ENCODE measurements around the gene OLFM2.
"Not testable (repeated sequence)": the region's sequence is repeated elsewhere in the genome, so short reads cannot be mapped to it uniquely, and the experiment has no call there.

Gene OLFM2

DNA sequence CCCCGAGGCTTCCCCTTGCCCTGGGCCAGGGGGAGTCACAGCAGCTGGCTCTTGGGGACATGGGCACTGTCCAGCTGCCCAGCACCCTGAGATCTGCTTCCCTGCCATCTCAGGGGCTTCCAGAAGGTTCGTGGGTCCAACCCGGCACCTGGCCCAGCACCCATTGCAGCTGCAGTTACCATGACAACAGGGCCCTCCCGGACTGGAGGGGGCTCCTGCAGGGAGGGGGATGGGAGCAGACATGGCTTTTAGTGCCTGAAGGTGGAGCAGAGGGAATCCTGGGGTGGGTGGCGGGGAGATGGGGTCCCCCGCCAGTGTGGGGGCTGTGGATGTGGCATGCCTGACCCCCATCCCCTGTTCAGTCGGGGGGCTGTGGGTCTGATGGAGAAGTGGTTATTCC is 86.5 kb downstream of the OLFM2 start:
- Histone ChIP-seq H3K27me3 (ENCODE audit: control insufficient read depth, insufficient read depth, low read length) (no peaks in the 10 kb centered on the region), H3K9me3 (ENCODE audit: control insufficient read depth, insufficient read depth, low read length) (no peaks in the 10 kb centered on the region), H3K4me1 (ENCODE audit: control insufficient read depth, insufficient read depth, low read length) (peaks cover 7% of the 10 kb centered on the region; the same call in 1 of the 2 replicates), H3K27ac (ENCODE audit: low read length) (no peak overlapping the region), H3K4me3 (ENCODE audit: low read length) (no peak overlapping the region), H3K36me3 (ENCODE audit: control insufficient read depth, insufficient read depth, low read length) (no peaks in the 10 kb centered on the region; the same call in 1 of the 2 replicates)
- DNase-seq (ENCODE audit: low read depth, low spot score): no peak
- no CpG with 5 or more reads among the region's 7 CpGs for WGBS (ENCODE audit: insufficient coverage, insufficient read length)

DNA sequence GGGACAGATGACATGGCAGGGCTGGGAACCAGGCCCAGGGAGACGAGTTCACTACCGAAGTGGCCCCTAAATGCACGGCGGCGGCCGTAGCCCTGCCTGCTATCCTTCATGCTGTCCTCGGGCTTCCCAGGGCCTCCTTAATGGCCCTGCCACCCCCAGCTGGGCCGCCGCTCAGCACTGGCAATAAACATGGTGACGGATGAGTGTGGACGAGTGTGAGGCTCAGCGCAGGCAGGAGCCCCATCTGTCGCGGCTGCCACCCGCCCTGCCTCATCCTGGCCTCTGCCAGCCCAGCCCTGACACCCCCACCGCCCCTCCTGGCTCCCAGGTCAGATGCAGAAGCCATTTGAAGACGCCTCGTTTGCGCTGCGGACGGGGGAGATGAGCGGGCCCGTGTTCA is 87.6 kb downstream of the OLFM2 start:
- H3K36me3 ChIP-seq (ENCODE audit: control insufficient read depth, insufficient read depth, low read length): peaks cover 4% of the 10 kb centered on the region
- H3K4me1 ChIP-seq (ENCODE audit: control insufficient read depth, insufficient read depth, low read length): peaks cover 7% of the 10 kb centered on the region; the same call in 1 of the 2 replicates
- no peak overlapping the region for H3K27ac ChIP-seq (ENCODE audit: low read length)
- H3K27me3 ChIP-seq (ENCODE audit: control insufficient read depth, insufficient read depth, low read length): no peaks in the 10 kb centered on the region
- no peak overlapping the region for H3K4me3 ChIP-seq (ENCODE audit: low read length)
- H3K9me3 ChIP-seq (ENCODE audit: control insufficient read depth, insufficient read depth, low read length): no peaks in the 10 kb centered on the region
- WGBS (ENCODE audit: insufficient coverage, insufficient read length): no CpG with 5 or more reads among the region's 23 CpGs
- no peak for DNase-seq (ENCODE audit: low read depth, low spot score)

DNA sequence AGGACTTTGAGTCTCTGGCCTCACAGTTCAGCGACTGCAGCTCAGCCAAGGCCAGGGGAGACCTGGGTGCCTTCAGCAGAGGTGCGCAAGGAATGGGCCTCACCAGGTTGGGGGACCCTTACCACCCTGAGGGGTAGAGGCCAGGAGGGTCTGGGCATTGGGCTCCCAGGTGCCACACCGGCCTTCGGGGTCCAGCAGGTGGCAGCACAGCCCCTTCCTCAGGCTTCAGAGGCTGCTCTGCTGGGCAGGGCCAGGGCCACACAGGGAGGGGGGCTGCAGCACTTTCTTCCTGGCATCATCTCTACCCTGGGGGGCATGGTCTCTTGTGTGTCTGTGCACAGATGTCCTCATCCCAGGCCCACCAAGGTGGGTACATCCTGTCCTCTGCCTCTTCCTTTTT is 88.3 kb downstream of the OLFM2 start:
- Histone ChIP-seq H3K36me3 (ENCODE audit: control insufficient read depth, insufficient read depth, low read length) (peaks cover 4% of the 10 kb centered on the region), H3K27me3 (ENCODE audit: control insufficient read depth, insufficient read depth, low read length) (no peaks in the 10 kb centered on the region), H3K4me3 (ENCODE audit: low read length) (no peak overlapping the region), H3K27ac (ENCODE audit: low read length) (no peak overlapping the region), H3K9me3 (ENCODE audit: control insufficient read depth, insufficient read depth, low read length) (no peaks in the 10 kb centered on the region), H3K4me1 (ENCODE audit: control insufficient read depth, insufficient read depth, low read length) (peaks cover 7% of the 10 kb centered on the region; the same call in 1 of the 2 replicates)
- no CpG with 5 or more reads among the region's 4 CpGs for WGBS (ENCODE audit: insufficient coverage, insufficient read length)
- DNase-seq (ENCODE audit: low read depth, low spot score): no peak

DNA sequence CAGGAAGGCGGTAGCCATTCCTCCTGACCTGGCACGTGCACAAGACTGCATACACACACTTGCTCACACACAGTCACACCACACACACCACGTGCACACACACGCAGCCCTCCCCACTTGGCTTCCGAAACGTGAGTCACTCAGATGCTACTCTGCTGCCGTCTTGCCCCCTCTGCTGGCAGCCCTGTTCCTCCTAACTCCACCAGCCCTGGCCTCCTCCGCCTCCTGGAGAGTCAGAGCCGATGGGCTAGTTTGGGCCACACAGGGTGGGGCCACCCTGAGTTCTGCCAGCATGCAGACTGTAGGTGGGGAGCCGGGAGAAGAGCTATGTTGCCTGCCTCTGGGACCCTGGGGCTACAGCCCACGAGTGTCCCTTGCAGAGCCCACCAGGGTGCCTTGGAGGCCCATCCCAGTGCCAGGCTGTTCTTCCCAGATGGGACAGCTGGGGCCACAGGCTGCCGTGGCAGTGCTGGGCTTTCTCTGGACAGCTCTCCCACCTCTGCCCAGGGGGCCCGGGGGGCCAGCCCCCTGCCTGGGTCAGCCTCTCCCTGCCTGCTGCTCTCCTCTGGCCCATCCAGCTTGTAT is 89.1 kb downstream of the OLFM2 start:
- WGBS (ENCODE audit: insufficient coverage, insufficient read length): no CpG with 5 or more reads among the region's 13 CpGs
- Histone ChIP-seq H3K27ac (ENCODE audit: low read length) (no peak overlapping the region), H3K4me1 (ENCODE audit: control insufficient read depth, insufficient read depth, low read length) (peaks cover 7% of the 10 kb centered on the region; the same call in 1 of the 2 replicates), H3K9me3 (ENCODE audit: control insufficient read depth, insufficient read depth, low read length) (no peaks in the 10 kb centered on the region), H3K36me3 (ENCODE audit: control insufficient read depth, insufficient read depth, low read length) (peaks cover 7% of the 10 kb centered on the region), H3K4me3 (ENCODE audit: low read length) (no peak overlapping the region), H3K27me3 (ENCODE audit: control insufficient read depth, insufficient read depth, low read length) (no peaks in the 10 kb centered on the region)
- DNase-seq (ENCODE audit: low read depth, low spot score): no peak

DNA sequence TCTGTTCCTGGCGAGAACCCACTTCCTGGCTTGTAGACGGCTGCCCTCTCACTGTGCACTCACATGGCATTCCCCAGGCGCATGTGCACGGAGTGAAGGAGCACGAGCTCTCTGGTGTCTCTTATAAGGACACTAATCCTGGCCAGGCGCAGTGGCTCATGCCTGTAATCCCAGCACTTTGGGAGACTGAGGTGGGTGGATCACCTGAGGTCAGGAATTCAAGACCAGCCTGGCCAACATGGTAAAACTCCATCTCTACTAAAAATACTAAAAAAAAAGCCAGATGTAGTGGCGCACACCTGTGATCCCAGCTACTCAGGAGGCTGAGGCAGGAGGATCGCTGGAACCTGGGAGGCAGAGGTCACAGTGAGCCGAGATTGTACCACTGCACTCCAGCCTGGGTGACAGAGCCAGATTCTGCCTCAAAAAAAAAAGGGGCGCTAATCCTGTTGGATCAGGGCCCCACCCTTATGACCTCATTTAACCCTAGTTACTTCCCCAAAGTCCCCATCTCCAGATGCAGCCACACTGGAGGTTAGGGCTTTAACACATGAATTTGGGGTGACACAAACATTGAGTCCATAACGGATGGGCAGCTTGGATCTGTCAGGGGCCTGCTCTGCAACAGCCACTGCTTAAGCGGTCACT is 92.6 kb downstream of the OLFM2 start:
- not testable (repeated sequence) for H3K4me1 ChIP-seq (ENCODE audit: control insufficient read depth, insufficient read depth, low read length); H3K4me3 ChIP-seq (ENCODE audit: low read length); H3K9me3 ChIP-seq (ENCODE audit: control insufficient read depth, insufficient read depth, low read length); H3K27me3 ChIP-seq (ENCODE audit: control insufficient read depth, insufficient read depth, low read length); DNase-seq (ENCODE audit: low read depth, low spot score); H3K27ac ChIP-seq (ENCODE audit: low read length)
- H3K36me3 ChIP-seq (ENCODE audit: control insufficient read depth, insufficient read depth, low read length): peaks cover 14% of the 10 kb centered on the region
- WGBS (ENCODE audit: insufficient coverage, insufficient read length): no CpG with 5 or more reads among the region's 12 CpGs

DNA sequence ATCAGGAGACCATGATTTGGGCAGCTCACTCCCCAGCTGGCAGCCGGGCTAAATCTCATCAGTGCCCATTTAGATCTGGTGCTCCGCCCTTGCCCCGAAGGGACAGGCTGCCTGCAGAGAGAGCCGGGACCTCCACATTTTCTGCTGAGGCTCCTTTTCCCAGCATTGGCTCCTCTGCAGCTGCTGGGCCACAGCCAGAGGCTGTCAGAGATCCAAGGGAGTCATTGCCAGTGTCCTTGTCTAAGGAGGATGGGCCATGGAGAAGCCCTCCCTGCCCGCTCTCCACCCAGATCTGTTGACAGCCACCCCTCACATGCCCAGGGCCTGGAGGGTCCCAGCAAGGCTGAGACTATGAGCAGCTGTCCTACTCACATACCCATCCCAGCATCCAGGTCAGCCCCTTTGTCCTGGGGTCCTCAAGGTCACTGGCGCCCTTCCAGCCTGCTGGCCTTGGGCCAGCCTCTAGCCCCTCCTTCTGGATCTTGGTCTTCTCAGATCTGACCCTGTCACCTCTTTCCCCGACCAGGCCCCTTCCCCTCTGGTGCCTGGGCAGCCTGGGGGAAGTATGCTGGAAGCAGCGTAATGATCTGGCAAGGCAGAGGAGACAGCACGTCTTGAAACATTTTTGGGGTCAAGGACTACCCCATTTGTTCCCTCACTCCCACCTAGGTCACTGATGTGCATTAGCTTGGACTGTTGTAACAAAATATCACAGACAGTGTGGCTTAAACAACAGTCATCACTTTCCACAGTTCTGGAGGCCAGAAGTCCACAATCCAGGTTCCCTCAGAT is 93.3 kb downstream of the OLFM2 start:
- no peaks in the 10 kb centered on the region for H3K4me1 ChIP-seq (ENCODE audit: control insufficient read depth, insufficient read depth, low read length)
- H3K4me3 ChIP-seq (ENCODE audit: low read length): no peak overlapping the region
- H3K36me3 ChIP-seq (ENCODE audit: control insufficient read depth, insufficient read depth, low read length): peaks cover 18% of the 10 kb centered on the region
- no peaks in the 10 kb centered on the region for H3K27me3 ChIP-seq (ENCODE audit: control insufficient read depth, insufficient read depth, low read length)
- no peaks in the 10 kb centered on the region for H3K9me3 ChIP-seq (ENCODE audit: control insufficient read depth, insufficient read depth, low read length)
- no peak overlapping the region for H3K27ac ChIP-seq (ENCODE audit: low read length)
- DNase-seq (ENCODE audit: low read depth, low spot score): no peak
- no CpG with 5 or more reads among the region's 9 CpGs for WGBS (ENCODE audit: insufficient coverage, insufficient read length)

DNA sequence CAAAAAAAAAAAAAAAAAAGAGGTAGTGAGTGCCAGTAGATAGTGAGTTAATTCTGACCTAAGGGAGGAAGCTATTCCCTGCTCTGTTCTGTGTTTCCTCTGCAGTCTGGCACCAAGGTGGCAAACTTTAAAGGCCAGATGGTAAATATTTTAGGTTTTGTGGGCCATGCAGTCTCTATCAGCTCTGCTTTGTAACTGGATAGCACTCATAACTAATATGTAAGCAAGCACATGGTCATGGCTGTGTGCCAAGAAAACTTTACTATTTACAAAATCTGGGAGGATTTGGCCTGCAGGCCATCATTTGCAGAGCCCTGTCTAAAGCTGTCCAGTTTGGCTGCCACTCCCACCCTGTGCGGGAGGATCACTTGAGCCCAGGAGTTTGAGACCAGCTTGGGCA is 96.9 kb downstream of the OLFM2 start:
- WGBS (ENCODE audit: insufficient coverage, insufficient read length): no CpG with 5 or more reads among the region's 1 CpG
- Histone ChIP-seq H3K4me1 (ENCODE audit: control insufficient read depth, insufficient read depth, low read length) (no peaks in the 10 kb centered on the region), H3K27me3 (ENCODE audit: control insufficient read depth, insufficient read depth, low read length) (no peaks in the 10 kb centered on the region), H3K27ac (ENCODE audit: low read length) (no peak overlapping the region), H3K4me3 (ENCODE audit: low read length) (no peak overlapping the region), H3K36me3 (ENCODE audit: control insufficient read depth, insufficient read depth, low read length) (peaks cover 18% of the 10 kb centered on the region), H3K9me3 (ENCODE audit: control insufficient read depth, insufficient read depth, low read length) (no peaks in the 10 kb centered on the region)
- DNase-seq (ENCODE audit: low read depth, low spot score): no peak

DNA sequence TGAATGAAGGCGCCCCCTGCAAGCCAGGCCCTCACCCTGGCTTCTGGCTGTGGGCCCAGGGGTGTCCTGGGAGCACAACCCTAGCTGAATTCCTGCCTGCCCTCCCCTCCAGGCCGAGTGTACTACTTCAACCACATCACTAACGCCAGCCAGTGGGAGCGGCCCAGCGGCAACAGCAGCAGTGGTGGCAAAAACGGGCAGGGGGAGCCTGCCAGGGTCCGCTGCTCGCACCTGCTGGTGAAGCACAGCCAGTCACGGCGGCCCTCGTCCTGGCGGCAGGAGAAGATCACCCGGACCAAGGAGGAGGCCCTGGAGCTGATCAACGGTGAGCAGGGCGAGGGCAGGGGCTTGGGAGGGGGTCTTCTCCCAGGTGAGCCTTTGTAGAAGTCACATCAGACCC is 98.0 kb downstream of the OLFM2 start:
- no peaks in the 10 kb centered on the region for H3K9me3 ChIP-seq (ENCODE audit: control insufficient read depth, insufficient read depth, low read length)
- no peaks in the 10 kb centered on the region for H3K27me3 ChIP-seq (ENCODE audit: control insufficient read depth, insufficient read depth, low read length)
- H3K36me3 ChIP-seq (ENCODE audit: control insufficient read depth, insufficient read depth, low read length): peaks cover 14% of the 10 kb centered on the region
- H3K4me3 ChIP-seq (ENCODE audit: low read length): no peak overlapping the region
- no CpG with 5 or more reads among the region's 15 CpGs for WGBS (ENCODE audit: insufficient coverage, insufficient read length)
- H3K4me1 ChIP-seq (ENCODE audit: control insufficient read depth, insufficient read depth, low read length): no peaks in the 10 kb centered on the region
- H3K27ac ChIP-seq (ENCODE audit: low read length): no peak overlapping the region
- DNase-seq (ENCODE audit: low read depth, low spot score): no peak

DNA sequence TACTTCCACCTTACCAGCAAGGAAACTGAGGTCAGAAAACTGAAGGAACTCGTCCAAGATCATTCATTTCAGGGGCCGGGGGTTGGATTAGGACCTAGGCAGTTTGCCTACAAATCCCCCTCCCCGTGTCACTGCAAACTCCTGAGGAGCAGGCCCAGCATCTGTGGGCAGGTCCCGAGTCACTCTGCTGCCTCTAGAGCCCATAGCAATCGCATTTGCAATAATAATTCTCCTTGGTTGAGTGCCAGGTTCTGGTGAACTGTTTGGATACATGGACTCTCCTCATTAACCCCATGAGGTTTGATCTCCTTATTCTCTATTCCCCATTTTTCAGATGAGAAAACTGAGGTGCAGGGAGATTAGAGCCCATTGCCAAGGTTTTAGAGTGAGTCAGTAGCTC is 100.3 kb downstream of the OLFM2 start:
- H3K27ac ChIP-seq (ENCODE audit: low read length): no peak overlapping the region
- H3K36me3 ChIP-seq (ENCODE audit: control insufficient read depth, insufficient read depth, low read length): peaks cover 7% of the 10 kb centered on the region; the same call in 1 of the 2 replicates
- H3K4me1 ChIP-seq (ENCODE audit: control insufficient read depth, insufficient read depth, low read length): no peaks in the 10 kb centered on the region
- peak overlapping the region; percentile 91; the same call in 1 of the 2 replicates for H3K4me3 ChIP-seq (ENCODE audit: low read length)
- H3K27me3 ChIP-seq (ENCODE audit: control insufficient read depth, insufficient read depth, low read length): no peaks in the 10 kb centered on the region
- DNase-seq (ENCODE audit: low read depth, low spot score): no peak
- no CpG with 5 or more reads among the region's 5 CpGs for WGBS (ENCODE audit: insufficient coverage, insufficient read length)
- no peaks in the 10 kb centered on the region for H3K9me3 ChIP-seq (ENCODE audit: control insufficient read depth, insufficient read depth, low read length)

DNA sequence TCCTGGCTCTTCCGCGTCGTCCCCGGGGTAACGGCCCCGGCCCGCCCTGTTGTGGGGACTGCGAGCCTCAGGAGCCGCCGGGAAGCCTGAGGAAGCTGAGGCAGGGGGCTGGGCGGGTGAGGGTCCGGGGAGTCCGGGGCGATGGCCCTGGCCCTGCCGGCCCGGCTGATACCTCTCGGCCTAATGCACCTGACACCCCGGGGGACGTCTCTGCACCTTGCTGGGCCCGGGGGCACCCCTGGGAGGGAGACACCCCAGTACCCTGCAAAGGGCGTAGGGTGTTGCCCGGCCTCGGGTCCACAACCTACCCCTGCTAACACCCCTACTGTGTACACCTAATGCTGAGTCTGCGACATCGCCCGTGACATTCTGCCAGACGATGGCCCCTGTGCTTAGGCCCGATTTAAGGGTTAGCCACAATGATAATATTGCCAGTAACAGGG is 100.8 kb downstream of the OLFM2 start:
- no peak for DNase-seq (ENCODE audit: low read depth, low spot score)
- Histone ChIP-seq H3K27ac (ENCODE audit: low read length) (no peak overlapping the region), H3K4me1 (ENCODE audit: control insufficient read depth, insufficient read depth, low read length) (no peaks in the 10 kb centered on the region), H3K4me3 (ENCODE audit: low read length) (peak overlapping the region; percentile 91), H3K9me3 (ENCODE audit: control insufficient read depth, insufficient read depth, low read length) (no peaks in the 10 kb centered on the region), H3K36me3 (ENCODE audit: control insufficient read depth, insufficient read depth, low read length) (0 out of 2 replicates have a peak, but pooled peaks cover 4% of the 10 kb centered on the region), H3K27me3 (ENCODE audit: control insufficient read depth, insufficient read depth, low read length) (no peaks in the 10 kb centered on the region)
- WGBS (ENCODE audit: insufficient coverage, insufficient read length): no CpG with 5 or more reads among the region's 28 CpGs
